C4-2B (cell line): ENCODE data around the gene TWIST1.

ENCODE experiments used
- ZFX ChIP-seq: fragments of 450-650 bp; IDR thresholded peaks from 2 replicates; pipeline ENCODE4 v1.6.1; 2017
- TF ChIP-seq, protein P1 (sequence below): fragments of 450-650 bp; conservative IDR thresholded peaks from 2 replicates; pipeline ENCODE4 v1.5.1; 2017; ENCODE audit warnings: mild to moderate bottlenecking

DNA sequence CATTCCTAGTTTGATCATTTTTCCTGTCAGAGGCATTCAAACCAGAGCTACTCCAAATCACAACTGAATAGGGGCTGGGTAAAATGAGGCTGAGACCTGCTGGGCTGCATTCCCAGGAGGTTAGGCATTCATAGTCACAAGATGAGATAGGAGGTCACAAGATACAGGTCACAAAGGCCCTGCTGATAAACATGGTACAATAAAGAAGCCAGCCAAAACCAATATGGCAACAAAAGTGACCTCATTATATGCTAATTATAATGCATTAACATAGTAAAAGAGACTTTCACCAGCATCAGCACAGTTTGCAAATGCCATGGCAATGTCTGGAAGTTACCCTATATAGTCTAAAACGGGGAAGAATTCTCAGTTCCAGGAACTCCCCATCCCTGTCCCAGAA, 37.3 kb downstream of the TWIST1 start:
- TF ChIP-seq, protein P1, sequence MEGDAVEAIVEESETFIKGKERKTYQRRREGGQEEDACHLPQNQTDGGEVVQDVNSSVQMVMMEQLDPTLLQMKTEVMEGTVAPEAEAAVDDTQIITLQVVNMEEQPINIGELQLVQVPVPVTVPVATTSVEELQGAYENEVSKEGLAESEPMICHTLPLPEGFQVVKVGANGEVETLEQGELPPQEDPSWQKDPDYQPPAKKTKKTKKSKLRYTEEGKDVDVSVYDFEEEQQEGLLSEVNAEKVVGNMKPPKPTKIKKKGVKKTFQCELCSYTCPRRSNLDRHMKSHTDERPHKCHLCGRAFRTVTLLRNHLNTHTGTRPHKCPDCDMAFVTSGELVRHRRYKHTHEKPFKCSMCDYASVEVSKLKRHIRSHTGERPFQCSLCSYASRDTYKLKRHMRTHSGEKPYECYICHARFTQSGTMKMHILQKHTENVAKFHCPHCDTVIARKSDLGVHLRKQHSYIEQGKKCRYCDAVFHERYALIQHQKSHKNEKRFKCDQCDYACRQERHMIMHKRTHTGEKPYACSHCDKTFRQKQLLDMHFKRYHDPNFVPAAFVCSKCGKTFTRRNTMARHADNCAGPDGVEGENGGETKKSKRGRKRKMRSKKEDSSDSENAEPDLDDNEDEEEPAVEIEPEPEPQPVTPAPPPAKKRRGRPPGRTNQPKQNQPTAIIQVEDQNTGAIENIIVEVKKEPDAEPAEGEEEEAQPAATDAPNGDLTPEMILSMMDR, result no peak
- TF ChIP-seq ZFX, result no peak
